NCI-H128 (cell line): ENCODE measurements around the gene SLC7A7.
"Not testable (repeated sequence)": the region's sequence is repeated elsewhere in the genome, so short reads cannot be mapped to it uniquely, and the experiment has no call there.

ENCODE experiments used
- DNase-seq: peaks from one replicate; lab custom pipeline; 2025; ENCODE audit not compliant: unreplicated experiment; lab: John Stamatoyannopoulos, UW

The SLC7A7 gene

DNA sequence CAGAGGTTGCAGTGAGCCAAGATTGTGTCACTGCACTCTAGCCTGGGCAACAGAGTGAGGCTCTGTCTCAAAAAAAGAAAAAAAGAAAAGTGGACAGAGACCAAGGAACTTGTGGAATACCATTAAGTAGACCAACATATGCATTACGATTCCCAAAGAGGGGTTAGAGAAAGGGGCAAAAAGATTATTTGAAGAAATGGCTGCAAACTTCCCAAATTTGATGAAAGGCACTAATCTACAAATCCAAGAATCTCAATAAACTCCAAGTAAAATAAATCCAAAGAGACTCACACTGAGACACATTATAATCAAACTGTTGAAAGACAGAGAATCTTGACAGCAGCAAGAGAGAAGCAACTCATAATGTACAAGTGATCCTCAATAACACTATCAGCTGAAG lies 53.5 kb downstream of the SLC7A7 start:
- DNase-seq: no peak

DNA sequence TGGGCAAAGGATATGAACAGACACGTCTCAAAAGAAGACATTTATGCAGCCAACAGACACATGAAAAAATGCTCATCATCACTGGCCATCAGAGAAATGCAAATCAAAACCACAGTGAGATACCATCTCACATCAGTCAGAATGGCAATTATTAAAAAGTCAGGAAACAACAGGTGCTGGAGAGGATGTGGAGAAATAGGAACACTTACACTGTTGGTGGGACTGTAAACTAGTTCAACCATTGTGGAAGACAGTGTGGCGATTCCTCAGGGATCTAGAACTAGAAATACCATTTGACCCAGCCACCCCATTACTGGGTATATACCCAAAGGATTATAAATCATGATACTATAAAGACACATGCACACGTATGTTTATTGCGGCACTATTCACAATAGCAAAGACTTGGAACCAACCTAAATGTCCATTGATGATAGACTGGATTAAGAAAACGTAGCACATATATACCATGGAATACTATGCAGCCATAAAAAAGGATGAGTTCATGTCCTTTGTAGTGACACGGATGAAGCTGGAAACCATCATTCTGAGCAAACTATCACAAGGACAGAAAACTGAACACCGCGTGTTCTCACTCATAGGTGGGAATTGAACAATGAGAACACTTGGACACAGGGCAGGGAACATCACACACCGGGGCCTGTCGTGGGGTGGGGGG lies 57.1 kb downstream of the SLC7A7 start:
- DNase-seq: not testable (repeated sequence)

DNA sequence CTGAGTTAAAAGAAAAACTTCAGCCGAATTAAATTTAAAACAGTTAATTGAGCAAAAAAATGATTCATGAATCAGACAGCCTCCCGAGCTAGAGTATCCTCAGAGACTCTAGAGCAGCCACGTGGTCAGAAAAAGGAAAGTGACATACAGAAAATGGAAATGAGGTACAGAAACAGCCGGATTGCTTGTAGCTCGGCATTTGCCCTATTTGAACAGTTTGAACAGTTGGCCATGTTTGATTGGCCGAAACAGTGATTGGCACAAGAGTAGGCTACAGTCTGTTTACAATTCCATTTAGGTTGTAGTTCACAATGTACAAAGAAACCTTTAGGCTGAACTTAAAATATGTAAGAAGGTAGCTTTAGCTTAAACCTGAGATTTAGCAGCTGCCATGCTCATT lies 61.6 kb downstream of the SLC7A7 start:
- no peak for DNase-seq

DNA sequence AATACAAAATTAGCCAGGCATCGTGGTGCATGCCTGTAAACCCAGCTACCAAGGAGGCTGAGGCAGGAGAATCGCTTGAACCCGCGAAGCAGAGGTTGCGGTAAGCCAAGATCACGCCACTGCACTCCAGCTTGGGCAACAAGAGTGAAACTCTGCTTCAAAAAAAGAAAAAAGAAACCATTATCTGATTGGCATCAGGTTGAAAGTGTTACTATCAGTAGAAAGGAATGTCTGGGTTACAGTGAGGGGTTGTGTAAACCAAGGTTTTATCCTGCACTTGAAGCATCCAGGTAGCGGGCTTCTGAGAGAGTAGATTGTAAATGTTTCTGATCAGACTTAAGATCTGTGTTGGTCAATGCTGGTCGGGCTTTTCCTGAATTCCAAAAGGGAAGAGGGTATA lies 62.8 kb downstream of the SLC7A7 start:
- DNase-seq: no peak

DNA sequence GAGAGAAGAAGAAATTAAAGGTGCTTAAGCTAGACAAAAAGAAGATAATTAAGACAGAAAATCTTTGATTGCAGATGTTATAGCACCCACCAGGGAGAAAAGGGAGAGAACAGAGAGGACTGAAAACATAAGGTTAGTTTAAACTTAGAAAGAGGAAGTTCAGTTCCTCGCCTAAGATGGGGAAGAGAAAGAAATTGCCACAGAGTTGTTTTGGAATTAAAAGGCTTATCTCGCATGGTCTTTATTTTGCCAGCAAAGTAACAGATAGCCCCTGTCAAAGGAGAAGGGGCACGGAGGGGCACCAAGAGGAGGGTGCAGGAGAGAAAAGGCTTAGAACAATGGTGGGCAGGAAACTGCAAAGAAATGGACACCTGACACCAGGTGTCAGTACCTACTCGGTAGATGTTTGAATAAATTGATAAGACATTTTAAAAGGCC lies 66.6 kb downstream of the SLC7A7 start:
- DNase-seq: no peak

DNA sequence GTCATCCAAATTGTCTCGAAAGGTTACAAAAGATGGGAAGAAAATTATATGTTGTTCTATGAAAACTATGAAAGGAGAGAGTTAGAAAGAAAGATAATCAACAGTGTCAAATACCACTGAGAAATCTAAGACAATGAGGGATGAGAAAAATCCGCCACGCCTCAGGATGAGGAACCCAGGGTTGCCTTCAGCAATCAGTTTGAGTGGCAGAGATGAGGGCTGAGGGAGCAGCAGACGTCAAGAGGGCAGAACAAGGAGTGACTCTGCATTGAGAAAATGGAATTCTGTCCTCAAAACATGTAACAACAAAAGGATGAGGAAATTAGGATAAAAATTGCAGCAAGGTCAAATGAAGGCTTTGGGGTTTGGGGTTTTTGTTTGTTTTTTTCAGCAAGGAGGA lies 67.0 kb downstream of the SLC7A7 start:
- DNase-seq: no peak

DNA sequence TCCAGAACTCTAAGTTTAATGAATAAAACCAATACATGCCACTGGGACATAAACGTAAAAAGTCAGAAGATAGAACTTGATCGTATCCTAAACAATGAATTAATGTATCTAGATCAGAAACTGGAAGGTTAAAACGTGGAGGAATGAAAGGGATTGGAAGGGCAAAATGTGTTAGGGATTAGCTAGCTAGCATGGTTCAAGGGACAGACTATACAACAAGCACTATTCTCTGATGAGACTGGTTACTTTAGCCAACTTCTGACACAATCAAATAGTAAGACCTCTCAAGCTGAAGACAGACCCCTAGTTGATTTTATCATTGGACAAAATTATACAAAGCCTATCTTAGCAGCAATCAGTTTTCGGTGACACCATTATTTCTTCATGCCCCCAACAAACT lies 67.5 kb downstream of the SLC7A7 start:
- DNase-seq: no peak

DNA sequence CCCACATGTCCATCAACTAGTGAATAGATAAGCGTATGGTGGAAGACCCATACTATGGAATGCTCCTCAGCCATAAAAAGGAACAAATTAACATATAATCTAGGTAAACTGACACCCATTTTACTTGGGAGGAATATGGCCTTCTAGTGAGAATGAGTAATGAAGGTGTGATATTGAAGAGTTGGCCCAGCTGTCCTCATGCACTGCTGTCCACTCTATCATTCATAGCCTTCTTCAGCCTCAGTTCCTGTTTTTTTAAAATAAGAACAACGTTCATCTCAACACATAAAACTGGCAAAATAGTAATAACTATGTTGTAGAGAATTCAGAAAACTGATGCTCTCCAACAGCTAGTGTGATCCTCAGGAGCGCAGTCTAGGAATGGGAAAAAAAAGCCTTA lies 75.2 kb downstream of the SLC7A7 start:
- DNase-seq: no peak

DNA sequence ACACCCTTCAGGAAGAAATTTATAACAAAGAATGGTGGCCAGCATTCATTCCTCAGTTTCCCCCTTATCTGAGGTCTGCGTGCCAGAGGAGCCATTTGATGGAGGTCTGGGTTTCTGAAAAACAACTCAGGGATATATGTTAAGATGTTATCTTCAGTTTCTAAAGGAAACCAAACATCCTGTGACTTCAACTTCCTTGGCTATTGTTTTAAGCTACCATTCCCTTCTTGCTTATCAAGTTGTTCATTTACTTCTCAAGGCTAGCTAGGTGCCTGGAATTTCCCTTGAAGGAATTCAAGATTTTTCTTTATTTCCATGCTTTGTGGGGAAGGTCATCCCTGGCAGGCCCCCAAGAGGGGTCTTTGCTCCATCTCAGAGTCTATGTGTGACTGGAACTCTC lies 75.8 kb downstream of the SLC7A7 start:
- DNase-seq: no peak

DNA sequence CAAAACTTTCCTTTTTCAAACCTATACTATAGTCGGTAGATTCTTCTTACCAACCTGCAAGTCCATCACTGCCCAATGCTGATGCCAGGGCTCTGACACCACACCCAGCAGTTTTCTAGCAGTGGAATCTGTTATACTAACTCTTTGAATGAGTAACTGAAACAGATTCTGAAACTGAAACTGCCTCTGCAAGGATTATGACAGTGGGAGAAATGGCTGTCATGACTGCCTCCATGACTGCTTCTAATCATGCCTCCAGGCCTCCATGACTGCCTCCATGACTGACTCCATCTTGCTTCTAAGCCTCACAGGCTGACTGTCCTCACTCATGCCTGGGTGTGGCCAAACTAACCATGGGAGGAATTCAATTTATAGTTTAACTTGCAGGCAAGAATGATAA lies 78.2 kb downstream of the SLC7A7 start:
- DNase-seq: no peak

DNA sequence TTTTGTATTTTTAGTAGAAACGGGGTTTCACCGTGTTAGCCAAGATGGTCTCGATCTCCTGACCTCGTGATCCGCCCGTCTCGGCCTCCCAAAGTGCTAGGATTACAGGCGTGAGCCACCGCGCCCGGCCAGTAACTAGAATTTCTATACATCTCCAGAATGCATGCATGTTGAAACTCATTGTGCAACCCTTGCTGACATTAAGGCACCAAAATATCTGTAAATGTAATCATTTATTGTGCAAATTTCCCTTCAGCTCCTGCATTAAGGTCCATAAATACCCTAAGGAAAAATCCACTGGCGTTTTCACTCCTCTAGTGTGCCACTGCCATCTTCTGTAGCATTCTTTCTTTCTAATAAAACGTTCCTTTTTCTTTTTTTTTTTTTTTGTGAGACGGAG lies 78.9 kb downstream of the SLC7A7 start:
- not testable (repeated sequence) for DNase-seq

DNA sequence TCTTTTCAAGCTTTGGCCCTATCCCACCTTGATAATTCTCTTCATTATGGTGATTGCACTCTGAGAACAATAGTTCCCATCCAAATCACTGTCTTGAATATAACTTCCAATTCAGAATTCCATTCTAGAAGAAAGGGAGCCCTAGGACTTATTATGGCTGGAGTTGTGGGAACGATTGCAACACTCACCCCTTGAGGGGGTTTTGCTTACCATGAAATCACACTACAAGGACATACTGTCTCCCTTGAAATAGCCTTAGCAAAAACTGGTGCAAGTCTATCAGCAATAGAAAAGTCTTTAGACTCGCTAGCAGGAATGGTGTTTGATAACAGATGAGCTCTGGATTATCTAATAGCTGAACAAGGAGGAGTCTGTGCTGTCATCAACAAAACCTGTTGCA lies 80.1 kb downstream of the SLC7A7 start:
- no peak for DNase-seq

DNA sequence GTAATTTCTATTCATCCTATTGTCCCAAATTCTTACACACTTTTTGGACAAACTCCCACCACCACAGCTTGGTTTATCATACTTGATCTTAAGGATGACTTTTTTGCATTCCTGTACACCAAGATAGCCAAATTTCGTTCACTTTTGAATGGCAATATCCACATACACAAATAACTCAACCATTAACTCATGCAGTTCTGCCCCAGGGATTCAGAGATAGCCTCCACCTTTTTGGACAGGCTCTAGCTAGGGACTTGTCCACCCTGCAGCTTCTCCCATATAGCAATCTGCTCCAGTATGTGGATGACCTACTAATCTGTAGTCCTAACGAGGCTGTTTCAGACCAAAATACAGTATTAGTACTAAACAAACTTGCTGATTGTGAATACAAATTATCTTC lies 81.4 kb downstream of the SLC7A7 start:
- DNase-seq: no peak

DNA sequence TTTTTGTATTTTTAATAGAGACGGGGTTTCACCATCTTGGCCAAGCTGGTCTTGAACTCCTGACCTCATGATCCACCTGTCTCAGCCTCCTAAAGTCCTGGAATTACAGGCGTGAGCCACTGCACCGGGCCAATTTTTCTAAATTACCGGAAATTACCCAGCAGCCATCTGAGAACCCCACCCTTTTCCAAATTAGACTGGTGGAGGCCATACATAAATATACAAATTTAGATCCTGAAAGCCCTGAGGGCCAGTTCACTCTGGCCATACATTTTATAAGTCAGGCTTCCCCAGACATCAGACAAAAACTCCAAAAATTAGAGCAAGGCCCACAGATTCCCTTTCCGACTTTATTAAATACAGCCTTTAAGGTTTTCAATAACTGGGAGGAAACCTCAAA lies 83.2 kb downstream of the SLC7A7 start:
- not testable (repeated sequence) for DNase-seq

DNA sequence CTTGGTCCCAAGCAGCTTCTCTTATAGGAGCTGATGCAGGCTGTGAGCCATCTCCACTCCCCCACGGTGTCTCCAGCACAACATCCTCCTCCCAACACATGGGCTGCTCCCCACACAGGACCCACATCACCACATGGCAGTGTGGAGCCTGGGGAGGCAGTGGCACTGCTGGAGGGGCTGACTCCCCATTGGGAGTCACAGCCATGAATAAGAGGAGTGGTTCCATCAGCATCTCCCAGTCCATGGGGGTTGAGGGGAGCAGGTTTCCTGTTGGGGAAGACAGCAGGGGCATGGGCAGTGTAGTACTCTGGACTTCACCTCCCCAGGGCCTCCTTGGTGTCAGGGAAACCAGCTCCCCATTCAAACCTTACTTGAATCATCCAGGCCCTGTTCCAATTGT lies 89.2 kb downstream of the SLC7A7 start:
- DNase-seq: no peak

DNA sequence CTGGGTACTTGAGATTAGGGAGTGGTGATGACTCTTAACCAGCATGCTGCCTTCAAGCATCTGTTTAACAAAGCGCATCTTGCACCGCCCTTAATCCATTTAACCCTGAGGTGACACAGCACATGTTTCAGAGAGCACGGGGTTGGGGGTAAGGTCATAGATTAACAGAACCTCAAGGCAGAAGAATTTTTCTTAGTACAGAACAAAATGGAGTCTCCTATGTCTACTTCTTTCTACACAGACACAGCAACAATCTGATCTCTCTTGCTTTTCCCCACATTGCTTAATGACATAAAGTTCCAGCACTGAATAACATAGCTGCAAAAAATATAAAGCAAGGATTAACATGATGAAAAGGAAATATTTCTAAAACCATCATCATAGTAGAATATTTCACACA lies 89.9 kb downstream of the SLC7A7 start:
- not testable (repeated sequence) for DNase-seq

DNA sequence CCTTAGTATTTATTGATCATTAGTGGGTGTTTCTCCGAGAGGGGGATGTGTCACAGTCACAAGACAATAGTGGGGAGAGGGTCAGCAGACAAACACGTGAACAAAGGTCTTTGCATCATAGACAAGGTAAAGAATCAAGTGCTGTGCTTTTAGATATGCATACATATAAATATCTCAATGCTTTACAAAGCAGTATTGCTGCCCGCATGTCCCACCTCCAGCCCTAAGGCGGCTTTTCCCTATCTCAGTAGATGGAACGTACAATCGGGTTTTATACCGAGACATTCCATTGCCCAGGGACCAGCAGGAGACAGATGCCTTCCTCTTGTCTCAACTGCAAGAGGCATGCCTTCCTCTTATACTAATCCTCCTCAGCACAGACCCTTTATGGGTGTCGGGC lies 90.4 kb downstream of the SLC7A7 start:
- DNase-seq: not testable (repeated sequence)

DNA sequence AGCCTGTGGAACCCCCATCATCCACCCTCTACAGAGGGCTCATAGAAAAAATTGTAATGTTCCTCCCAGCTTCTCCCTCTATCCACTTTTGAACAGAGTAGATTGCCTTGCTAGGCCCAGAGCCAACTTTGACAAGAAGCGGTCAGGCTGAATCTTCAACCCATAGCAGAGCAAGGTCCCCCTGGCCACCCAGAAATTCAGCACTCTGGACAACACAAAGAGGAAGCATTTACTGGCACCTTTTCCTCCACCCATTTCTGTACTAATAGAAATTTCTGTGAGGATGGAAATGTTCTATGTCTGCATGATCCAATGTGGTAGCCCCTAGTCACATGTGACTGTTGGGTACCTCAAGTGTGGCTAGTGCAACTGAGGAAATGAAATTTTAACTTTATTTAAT lies 91.4 kb downstream of the SLC7A7 start:
- DNase-seq: no peak
